AML-193 (cell line): Measurements from ENCODE around the gene CCHCR1.

Experiments used
- DNase-seq, 2 experiments: peaks; one replicate each; lab custom pipeline; 2025; lab: John Stamatoyannopoulos, UW

The CCHCR1 gene

DNA sequence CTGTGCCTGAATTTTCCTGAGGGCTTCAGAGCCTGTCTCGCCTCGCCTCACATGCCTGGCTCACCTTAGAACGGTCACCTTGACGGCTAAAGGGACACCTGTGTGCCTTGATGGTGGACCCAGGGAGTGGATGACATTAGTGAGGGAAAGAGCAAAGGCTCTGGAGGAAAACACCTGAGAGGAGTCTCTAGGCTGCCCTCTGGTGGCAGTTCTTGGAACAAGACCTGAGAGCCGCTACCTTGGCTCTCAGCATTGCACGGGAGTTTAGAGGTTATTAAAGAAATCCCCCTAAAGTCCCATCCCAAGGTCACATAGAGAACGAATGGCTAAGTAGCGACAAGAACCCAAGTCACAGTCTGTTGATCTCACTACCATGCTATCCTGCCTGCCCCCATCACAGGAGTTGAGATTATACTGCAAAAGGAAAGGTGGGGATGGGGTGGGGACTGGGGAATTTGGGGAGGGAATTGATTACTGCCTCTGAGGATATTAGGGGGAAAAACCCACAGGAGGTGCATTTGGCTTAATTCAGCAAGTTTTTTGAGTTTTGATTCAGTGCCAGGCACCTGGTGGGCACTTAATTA is 29.4 kb downstream of the CCHCR1 start:
- DNase-seq = peak; percentile 19 to 40

- no peak for DNase-seq
These were observed 31.0 kb downstream of the CCHCR1 start for GRCh38 chr6:31126396-31127175.

GRCh38 chr6:31125586-31126363 is 31.8 kb downstream of the CCHCR1 start:
- DNase-seq = no peak

DNA sequence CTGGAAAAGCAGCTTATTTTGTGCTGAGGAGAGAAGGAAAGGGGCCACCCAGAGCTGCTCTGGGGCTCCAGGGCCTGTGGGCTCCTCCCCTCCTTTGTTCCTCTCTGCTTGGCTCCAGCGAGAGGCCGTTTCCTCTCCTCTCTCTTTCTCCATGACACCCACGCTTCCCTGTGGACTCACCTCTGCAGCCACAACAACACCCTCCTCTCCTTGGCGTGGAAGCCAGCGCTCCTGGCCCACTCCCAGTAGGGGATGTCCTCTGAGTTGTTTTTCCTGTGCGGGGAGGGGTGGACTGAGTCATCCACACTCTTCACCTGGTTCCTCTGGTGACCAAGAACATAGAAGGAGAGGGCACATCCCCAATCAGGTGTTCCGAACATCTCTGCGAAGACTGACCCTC is 32.4 kb downstream of the CCHCR1 start:
- no peak for DNase-seq

DNA sequence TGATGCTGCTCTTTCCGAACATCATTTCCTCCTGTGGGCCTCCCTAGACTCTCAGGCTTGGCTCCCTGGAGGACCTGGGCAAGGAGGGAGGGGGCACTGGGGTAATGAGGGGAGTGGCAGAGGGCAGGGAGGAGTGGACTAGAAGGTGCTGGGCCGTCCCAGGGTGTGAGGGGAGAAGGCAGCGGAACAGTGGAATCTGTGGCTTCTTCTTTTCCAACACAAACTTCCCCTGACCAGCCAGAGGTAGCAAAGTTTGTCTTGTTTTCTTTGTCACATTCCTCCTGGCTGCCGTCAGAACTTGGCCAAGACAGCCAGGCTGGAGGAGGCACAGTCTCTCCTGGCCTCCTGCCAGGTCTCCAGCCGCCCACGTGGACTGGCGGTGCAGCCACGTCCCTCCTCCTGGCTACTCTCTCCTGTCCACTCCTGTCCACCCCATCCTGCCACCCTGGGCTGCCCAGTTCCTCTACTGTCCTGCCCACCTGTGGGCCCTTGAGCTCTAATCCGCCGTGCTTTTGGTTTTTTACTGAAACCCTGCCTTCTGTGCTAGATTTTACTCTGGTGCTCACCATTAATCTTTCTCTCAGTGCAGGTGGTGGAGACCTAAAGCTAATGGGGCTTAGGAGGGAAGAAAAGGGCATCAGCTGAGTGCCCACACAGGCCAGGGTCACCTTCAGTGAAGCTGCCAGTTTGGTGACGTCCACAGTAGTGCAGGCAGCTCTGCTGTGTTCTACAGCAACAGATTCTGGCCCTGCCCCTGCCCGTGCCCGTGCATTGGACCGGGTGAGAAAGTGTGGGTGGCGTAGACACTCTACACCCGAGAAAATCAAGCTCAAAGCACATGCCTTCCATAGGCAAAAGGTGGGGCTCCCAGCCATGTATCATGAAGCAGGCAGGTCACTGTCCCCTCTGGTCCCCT is 34.6 kb downstream of the CCHCR1 start:
- no peak for DNase-seq

DNA sequence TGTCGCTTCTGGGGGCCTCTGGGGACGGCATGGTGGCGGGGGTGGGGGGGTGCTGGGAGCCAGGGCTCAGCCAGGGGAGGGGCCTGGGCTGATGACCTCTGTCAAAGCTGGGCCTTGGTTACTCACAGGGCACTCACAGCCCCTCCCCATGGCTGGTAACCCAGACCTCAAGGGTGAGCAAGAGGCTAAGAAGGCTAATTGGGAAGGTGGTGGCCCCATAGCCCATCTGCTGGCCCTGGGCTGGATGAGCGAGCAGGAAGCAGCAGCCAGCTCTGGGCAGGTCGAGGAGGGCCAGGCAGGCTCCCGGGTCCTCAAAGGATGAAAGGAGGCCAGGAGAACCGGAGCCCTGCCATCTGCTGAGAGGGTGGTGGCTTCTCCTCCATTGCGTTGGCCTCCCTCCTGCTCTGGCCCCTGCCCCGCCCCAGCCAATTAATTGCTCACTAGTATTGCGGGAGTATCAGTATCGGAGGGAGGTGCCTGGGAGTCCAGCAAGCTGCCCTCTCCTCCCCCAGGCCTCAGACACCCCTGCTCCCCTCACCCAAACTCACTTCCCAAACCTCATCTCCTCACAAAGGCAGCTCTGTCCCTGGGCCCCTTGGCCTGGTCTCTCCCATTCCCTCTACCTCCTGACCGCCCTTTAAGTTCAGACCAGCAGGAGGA is 36.3 kb downstream of the CCHCR1 start:
- DNase-seq = no peak

DNA sequence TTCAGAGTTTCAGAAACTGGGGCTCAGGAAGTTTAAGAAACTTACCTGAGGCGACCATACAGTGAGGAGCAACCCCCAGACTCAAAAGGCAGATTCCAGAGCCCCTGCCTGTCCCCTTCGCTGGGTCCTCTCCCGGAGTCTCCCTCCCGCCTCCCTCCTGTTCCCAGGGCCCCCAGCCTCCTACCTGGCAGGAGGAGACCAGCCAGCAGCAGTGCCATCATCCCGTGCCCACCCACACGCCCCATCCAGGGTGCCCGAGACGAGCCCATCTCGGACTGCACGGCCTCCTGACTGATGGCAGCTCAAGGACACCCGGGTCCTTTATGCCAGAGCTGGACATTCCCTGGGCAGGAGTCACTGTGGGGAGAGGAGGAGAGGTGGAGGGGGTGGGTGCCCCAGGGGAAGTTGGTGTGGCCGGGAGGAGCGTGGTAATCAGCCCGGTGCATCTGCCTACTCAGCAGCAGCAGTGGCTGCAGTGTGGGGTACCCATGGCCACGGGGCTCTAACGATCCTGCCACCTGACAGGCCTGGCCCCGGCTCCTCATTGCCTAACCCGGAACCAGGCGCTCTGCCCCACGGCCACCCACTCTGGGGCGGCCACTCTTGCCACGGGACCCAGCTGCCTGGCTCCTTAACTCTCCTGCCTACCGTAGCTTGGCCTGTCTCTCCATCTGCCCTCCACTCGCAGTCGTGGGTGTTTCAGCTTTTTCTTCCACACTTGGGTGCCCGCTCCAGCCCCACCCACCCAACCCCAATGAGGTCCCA is 37.3 kb downstream of the CCHCR1 start, which contains the start of gene CDSN:
CDSN (minus strand) TSS at position 296 of the 765 bp plus-strand sequence; CDS start at position 269, 27 bp downstream.
- no peak for DNase-seq

DNA sequence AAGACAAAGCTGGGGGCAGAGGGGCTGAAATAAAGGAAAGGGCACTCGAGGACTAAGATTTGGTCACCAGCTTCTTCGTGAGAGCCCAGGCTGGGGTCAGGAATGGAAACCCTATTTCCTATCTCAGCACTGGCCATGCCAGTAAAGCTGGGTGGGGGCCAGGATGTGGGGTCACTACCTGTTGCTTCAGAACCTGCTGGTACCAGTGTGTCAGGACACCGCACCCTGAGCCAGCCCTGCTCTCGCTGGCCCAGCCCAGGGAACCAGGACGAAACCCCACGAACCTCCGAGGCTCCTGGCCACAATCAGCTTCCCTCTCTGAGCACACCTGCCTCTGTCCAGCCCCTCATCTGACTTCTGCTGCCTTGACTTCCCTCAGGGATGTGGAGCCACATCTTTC is 39.4 kb downstream of the CCHCR1 start:
- no peak for DNase-seq

DNA sequence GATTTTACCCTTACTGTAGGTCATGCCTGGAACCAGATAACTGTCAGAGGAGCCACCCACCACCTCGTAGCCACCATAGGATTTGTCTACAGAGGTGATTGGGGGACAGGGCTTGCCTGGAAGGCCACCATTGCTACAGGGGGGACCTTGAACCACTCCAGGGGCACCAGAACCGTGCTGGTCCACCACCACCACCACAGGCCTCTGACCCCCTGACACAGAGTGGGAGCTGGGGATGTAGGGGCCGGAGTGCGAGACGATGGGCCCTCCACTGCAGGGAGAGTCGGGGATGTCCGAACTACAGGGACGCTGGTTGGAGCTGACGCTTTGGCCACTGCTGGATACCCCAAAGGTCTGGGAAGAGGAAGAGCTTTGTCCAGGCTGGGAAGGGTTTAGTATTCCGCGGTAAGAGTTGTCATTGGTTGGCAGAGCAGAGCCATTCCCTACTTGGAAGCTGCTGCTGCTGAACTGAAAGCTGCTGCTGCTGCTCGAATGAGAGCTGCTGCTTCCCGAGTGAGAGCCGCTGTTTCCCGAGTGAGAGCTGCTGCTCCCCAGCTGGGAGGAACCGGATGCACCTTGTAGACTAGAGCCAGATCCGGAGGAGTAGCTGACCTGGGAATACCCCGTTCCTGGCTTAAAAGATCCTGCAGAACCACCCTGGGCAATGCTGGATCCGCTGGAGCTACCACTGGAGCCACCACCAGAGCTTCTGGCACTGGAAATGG is 40.8 kb downstream of the CCHCR1 start:
- DNase-seq = no peak

GRCh38 chr6:31115941-31116560 is 41.6 kb downstream of the CCHCR1 start:
- no peak for DNase-seq

DNA sequence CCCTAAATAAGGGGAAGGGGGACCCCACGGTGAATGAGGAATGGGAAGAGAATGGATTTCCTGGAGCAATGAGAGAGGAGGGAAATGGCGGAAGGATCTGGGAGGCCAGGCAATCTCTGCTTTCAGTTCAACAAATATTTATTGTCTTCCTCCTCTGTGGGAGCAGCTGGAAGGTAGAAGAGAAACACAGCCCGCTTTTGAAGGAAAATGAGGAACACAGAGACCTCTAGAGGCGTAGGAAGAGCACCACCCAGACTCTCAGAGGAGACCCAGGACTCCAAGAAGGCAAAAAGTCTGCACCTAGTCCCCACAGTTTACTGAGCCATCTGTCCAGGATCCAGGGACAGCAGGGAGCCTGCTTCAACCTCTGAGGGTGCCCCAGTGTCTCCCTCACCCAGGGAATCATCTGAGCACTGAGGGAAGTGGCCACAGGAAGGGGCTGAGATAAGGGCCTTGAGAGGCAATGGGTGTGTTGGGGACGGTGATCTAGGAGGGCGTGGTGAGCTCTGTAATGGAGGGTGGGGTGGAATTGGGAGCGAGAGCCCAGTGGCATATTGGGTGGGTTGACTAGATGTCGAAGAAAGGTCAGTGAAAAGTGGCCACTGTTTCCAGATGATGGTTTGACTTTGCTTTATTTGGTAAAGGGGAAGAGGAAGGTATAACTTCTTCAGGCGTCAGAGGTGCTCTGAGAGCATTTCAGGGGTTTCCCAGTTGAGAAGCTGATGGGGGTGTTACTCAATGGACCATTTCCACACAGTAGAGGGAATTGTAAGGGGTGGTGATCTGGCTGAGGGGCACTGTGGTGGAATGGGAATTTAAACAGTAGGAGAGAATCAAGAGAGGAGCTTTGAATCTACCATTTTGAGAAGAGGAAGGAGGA is 42.4 kb downstream of the CCHCR1 start:
- peak in 1 of 2 experiments; percentile 6 for DNase-seq

GRCh38 chr6:31114541-31114878 is 43.1 kb downstream of the CCHCR1 start, which contains the start of gene PSORS1C1:
TSS of gene PSORS1C1 (plus strand) at chr6:31114800. CDS start at chr6:31129633, 14,833 bp downstream.
- DNase-seq = no peak

DNA sequence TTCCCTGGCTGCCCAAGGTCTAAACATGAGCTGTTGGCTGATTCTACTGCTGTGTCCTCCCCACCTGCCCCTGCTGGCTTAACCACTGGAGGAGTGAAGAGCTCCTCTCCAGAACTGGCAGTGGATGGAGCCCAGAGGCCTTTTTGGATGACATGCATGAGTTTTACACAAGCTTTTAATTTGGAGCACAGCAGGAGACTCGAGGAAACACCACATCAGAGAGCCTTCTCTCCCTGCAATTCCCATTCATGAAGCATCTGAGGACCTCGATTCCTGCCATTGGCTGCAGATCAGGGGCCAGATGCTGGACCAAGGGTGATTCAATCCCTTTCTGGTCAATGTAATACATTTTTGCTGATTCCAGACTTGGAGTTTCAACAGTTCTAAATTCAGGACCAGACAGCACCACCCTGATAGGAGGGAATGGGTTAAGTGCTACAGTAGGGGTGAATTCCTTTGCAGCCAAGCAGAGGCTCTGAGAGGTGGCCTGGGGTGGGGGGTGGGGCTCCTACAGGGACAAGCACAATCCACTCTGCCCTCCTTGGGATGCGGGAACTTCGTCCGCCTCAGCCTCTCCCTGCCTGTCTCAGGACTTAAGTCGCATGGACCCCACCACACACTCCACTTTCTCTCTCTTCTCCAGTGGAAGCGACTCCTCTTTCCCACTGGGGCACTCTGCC is 43.6 kb downstream of the CCHCR1 start:
- no peak for DNase-seq

- no peak for DNase-seq
These were observed 45.1 kb downstream of the CCHCR1 start, which contains the start of gene C6orf15 for GRCh38 chr6:31112478-31112877. TSS of gene C6orf15 (minus strand) at chr6:31112575. CDS start at chr6:31112555, 20 bp downstream.

DNA sequence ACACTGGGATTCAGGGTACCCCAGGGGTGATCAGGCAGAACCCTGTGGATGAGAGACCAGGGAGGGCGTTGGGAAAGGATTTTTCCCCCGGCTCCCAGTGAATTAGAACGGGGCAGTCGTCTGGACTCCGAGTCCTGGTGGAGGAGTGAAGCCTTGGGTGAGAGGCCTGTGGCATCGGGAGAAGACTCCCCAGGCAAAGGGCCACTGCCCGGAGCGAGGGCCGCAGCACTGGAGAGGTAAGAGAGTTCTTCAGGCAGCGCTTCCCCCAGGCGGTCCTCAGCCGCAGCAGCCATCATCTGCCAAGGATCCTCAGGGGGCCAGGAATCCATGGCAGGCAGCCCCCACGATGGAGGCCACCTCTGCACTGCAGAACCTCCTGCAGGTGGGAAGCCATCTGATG is 45.9 kb downstream of the CCHCR1 start:
- no peak for DNase-seq

- DNase-seq = no peak
These were observed 46.6 kb downstream of the CCHCR1 start for GRCh38 chr6:31110825-31111582.

- no peak for DNase-seq
These were observed 50.5 kb downstream of the CCHCR1 start for GRCh38 chr6:31107052-31107451.
